ENCODE results near the gene NANOS2.

NANOS2 gene

GRCh38 chr19:45882652-45883585, 31.7 kb downstream of the NANOS2 start:
- Histone ChIP-seq H2BK12ac (ENCODE audit: low read length) (no peak overlapping the region), H3K27me3 (ENCODE audit: insufficient read depth, low read length) (no peaks in the 10 kb centered on the region), H4K12ac (ENCODE audit: low read depth, low read length) (peak overlapping the region; percentile 19), H4K91ac (ENCODE audit: low read depth, low read length) (peak overlapping the region; percentile 58), H3K9me3 (ENCODE audit: insufficient read depth, low read depth, low read length) (peaks cover 5% of the 10 kb centered on the region), H3K79me2 (ENCODE audit: control insufficient read depth, insufficient read depth, low read length, poor library complexity) (peaks cover 3% of the 10 kb centered on the region), H3K4me3 (ENCODE audit: low read depth, low read length) (peak overlapping the region; percentile 50), H2BK5ac (ENCODE audit: low read depth, low read length, poor library complexity) (no peak overlapping the region), H3K4ac (ENCODE audit: low read depth, low read length) (peak overlapping the region; percentile 66), H2AK5ac (ENCODE audit: low read length) (peak overlapping the region; percentile 57), H2AFZ (ENCODE audit: insufficient read depth, low read length, poor library complexity) (peak overlapping the region; percentile 30), H3K36me3 (ENCODE audit: control insufficient read depth in 1 of 2, insufficient read depth in 2 of 2, low read length in 2 of 2) (peaks cover 9 to 12% of the 10 kb centered on the region in 2 experiments), H4K8ac (ENCODE audit: low read depth, low read length) (peak overlapping the region; percentile 84), H3K4me1 (ENCODE audit: control insufficient read depth in 1 of 2, insufficient read depth in 2 of 2, low read length in 2 of 2) (peaks cover 15 to 21% of the 10 kb centered on the region in 2 experiments), H3K9ac (ENCODE audit: low read length) (peak overlapping the region; percentile 9), H3K27ac (ENCODE audit: low read depth, low read length) (peak overlapping the region; percentile 38), H3K4me2 (ENCODE audit: low read length) (peak overlapping the region; percentile 75), H2BK120ac (ENCODE audit: insufficient read depth, low read length, poor library complexity) (no peak overlapping the region), H3K79me1 (ENCODE audit: low read length) (peaks cover 21% of the 10 kb centered on the region), H3K14ac (ENCODE audit: low read length) (peak overlapping the region; percentile 36), H3K23ac (ENCODE audit: low read length) (no peak overlapping the region), H3K18ac (ENCODE audit: low read length) (peak overlapping the region; percentile 77)
- no CpG with 5 or more reads among the region's 47 CpGs for WGBS (ENCODE audit: extremely low coverage, insufficient coverage, insufficient read length)
- DNase-seq: peak; percentile 86 to 94

- H3K4me2 ChIP-seq (ENCODE audit: low read length): peak overlapping the region; percentile 75
- H3K27ac ChIP-seq (ENCODE audit: low read depth, low read length): no peak overlapping the region
- peak overlapping the region; percentile 57 for H2AK5ac ChIP-seq (ENCODE audit: low read length)
- no peak for DNase-seq
- H3K4me1 ChIP-seq (ENCODE audit: control insufficient read depth in 1 of 2, insufficient read depth in 2 of 2, low read length in 2 of 2): peaks cover 15 to 23% of the 10 kb centered on the region in 2 experiments
- peak overlapping the region; percentile 23 for H2BK12ac ChIP-seq (ENCODE audit: low read length)
- peak overlapping the region; percentile 19 for H4K12ac ChIP-seq (ENCODE audit: low read depth, low read length)
- H3K4ac ChIP-seq (ENCODE audit: low read depth, low read length): peak overlapping the region; percentile 66
- H2AFZ ChIP-seq (ENCODE audit: insufficient read depth, low read length, poor library complexity): peak overlapping the region; percentile 30
- peak overlapping the region; percentile 77 for H3K18ac ChIP-seq (ENCODE audit: low read length)
- H3K79me2 ChIP-seq (ENCODE audit: control insufficient read depth, insufficient read depth, low read length, poor library complexity): peaks cover 3% of the 10 kb centered on the region
- H2BK120ac ChIP-seq (ENCODE audit: insufficient read depth, low read length, poor library complexity): peak overlapping the region; percentile 30
- H3K79me1 ChIP-seq (ENCODE audit: low read length): peaks cover 19% of the 10 kb centered on the region
- H3K14ac ChIP-seq (ENCODE audit: low read length): peak overlapping the region; percentile 36
- no peak overlapping the region for H2BK5ac ChIP-seq (ENCODE audit: low read depth, low read length, poor library complexity)
- no peak overlapping the region for H3K23ac ChIP-seq (ENCODE audit: low read length)
- peak overlapping the region; percentile 58 for H4K91ac ChIP-seq (ENCODE audit: low read depth, low read length)
- no peak overlapping the region for H3K4me3 ChIP-seq (ENCODE audit: low read depth, low read length)
- H3K36me3 ChIP-seq (ENCODE audit: control insufficient read depth in 1 of 2, insufficient read depth in 2 of 2, low read length in 2 of 2): peaks cover 9 to 12% of the 10 kb centered on the region in 2 experiments
- no peaks in the 10 kb centered on the region for H3K27me3 ChIP-seq (ENCODE audit: insufficient read depth, low read length)
- peak overlapping the region; percentile 84 for H4K8ac ChIP-seq (ENCODE audit: low read depth, low read length)
- peak overlapping the region; percentile 59 for H3K9ac ChIP-seq (ENCODE audit: low read length)
- H3K9me3 ChIP-seq (ENCODE audit: insufficient read depth, low read depth, low read length): peaks cover 5% of the 10 kb centered on the region
- WGBS (ENCODE audit: extremely low coverage, insufficient coverage, insufficient read length): no CpG with 5 or more reads among the region's 4 CpGs
Observed at GRCh38 chr19:45881909-45882528, 32.6 kb downstream of the NANOS2 start.

- Histone ChIP-seq H3K36me3 (ENCODE audit: control insufficient read depth in 1 of 2, insufficient read depth in 2 of 2, low read length in 2 of 2) (peaks cover 9 to 12% of the 10 kb centered on the region in 2 experiments), H3K27ac (ENCODE audit: low read depth, low read length) (no peak overlapping the region), H4K91ac (ENCODE audit: low read depth, low read length) (no peak overlapping the region), H2BK120ac (ENCODE audit: insufficient read depth, low read length, poor library complexity) (no peak overlapping the region), H3K4me2 (ENCODE audit: low read length) (no peak overlapping the region), H2BK5ac (ENCODE audit: low read depth, low read length, poor library complexity) (no peak overlapping the region), H3K79me2 (ENCODE audit: control insufficient read depth, insufficient read depth, low read length, poor library complexity) (peaks cover 5% of the 10 kb centered on the region), H3K4me1 (ENCODE audit: control insufficient read depth in 1 of 2, insufficient read depth in 2 of 2, low read length in 2 of 2) (peaks cover 17 to 28% of the 10 kb centered on the region in 2 experiments), H3K14ac (ENCODE audit: low read length) (no peak overlapping the region), H2AFZ (ENCODE audit: insufficient read depth, low read length, poor library complexity) (no peak overlapping the region), H3K79me1 (ENCODE audit: low read length) (peaks cover 18% of the 10 kb centered on the region), H3K27me3 (ENCODE audit: insufficient read depth, low read length) (no peaks in the 10 kb centered on the region), H3K23ac (ENCODE audit: low read length) (no peak overlapping the region), H3K4me3 (ENCODE audit: low read depth, low read length) (no peak overlapping the region), H4K8ac (ENCODE audit: low read depth, low read length) (no peak overlapping the region), H4K12ac (ENCODE audit: low read depth, low read length) (no peak overlapping the region), H3K18ac (ENCODE audit: low read length) (no peak overlapping the region), H2AK5ac (ENCODE audit: low read length) (no peak overlapping the region), H2BK12ac (ENCODE audit: low read length) (no peak overlapping the region), H3K9me3 (ENCODE audit: insufficient read depth, low read depth, low read length) (peaks cover 5% of the 10 kb centered on the region), H3K9ac (ENCODE audit: low read length) (no peak overlapping the region), H3K4ac (ENCODE audit: low read depth, low read length) (no peak overlapping the region)
- WGBS (ENCODE audit: extremely low coverage, insufficient coverage, insufficient read length): no CpG with 5 or more reads among the region's 10 CpGs
- no peak for DNase-seq
Observed at GRCh38 chr19:45881082-45881908, 33.3 kb downstream of the NANOS2 start.

- Histone ChIP-seq H3K4me2 (ENCODE audit: low read length) (no peak overlapping the region), H2BK12ac (ENCODE audit: low read length) (no peak overlapping the region)
Observed at GRCh38 chr19:45879971-45880370, 34.6 kb downstream of the NANOS2 start.

More at GRCh38 chr19:45879971-45880370, 34.6 kb downstream of the NANOS2 start:
- H3K4me1 ChIP-seq (ENCODE audit: control insufficient read depth in 1 of 2, insufficient read depth in 2 of 2, low read length in 2 of 2): peaks cover 18 to 29% of the 10 kb centered on the region in 2 experiments
- peaks cover 9 to 12% of the 10 kb centered on the region in 2 experiments for H3K36me3 ChIP-seq (ENCODE audit: control insufficient read depth in 1 of 2, insufficient read depth in 2 of 2, low read length in 2 of 2)
- no peak overlapping the region for H3K4ac ChIP-seq (ENCODE audit: low read depth, low read length)
- H3K4me3 ChIP-seq (ENCODE audit: low read depth, low read length): no peak overlapping the region
- no peak overlapping the region for H3K27ac ChIP-seq (ENCODE audit: low read depth, low read length)
- no peak overlapping the region for H3K14ac ChIP-seq (ENCODE audit: low read length)
- WGBS (ENCODE audit: extremely low coverage, insufficient coverage, insufficient read length): no CpG with 5 or more reads among the region's 2 CpGs
- H3K79me1 ChIP-seq (ENCODE audit: low read length): peaks cover 11% of the 10 kb centered on the region
- no peak overlapping the region for H4K8ac ChIP-seq (ENCODE audit: low read depth, low read length)
- H2BK120ac ChIP-seq (ENCODE audit: insufficient read depth, low read length, poor library complexity): no peak overlapping the region
- H3K18ac ChIP-seq (ENCODE audit: low read length): no peak overlapping the region
- H2AFZ ChIP-seq (ENCODE audit: insufficient read depth, low read length, poor library complexity): no peak overlapping the region
- H3K9ac ChIP-seq (ENCODE audit: low read length): no peak overlapping the region
- H2AK5ac ChIP-seq (ENCODE audit: low read length): no peak overlapping the region
- no peak overlapping the region for H4K91ac ChIP-seq (ENCODE audit: low read depth, low read length)
- H3K27me3 ChIP-seq (ENCODE audit: insufficient read depth, low read length): no peaks in the 10 kb centered on the region
- peaks cover 3% of the 10 kb centered on the region for H3K79me2 ChIP-seq (ENCODE audit: control insufficient read depth, insufficient read depth, low read length, poor library complexity)
- peaks cover 2% of the 10 kb centered on the region for H3K9me3 ChIP-seq (ENCODE audit: insufficient read depth, low read depth, low read length)
- no peak overlapping the region for H3K23ac ChIP-seq (ENCODE audit: low read length)
- no peak overlapping the region for H4K12ac ChIP-seq (ENCODE audit: low read depth, low read length)
- H2BK5ac ChIP-seq (ENCODE audit: low read depth, low read length, poor library complexity): no peak overlapping the region
- DNase-seq: no peak
